Esophagus squamous epithelium (tissue), 4 donors: ENCODE data around the gene F5.

ENCODE experiments used
- CTCF ChIP-seq, 6 experiments: fragments of 450-650 bp in 4 of 6; fragments of 200-600 bp in 2 of 6; sonication (generic) in 2 of 6; IDR thresholded peaks; one replicate each; pipeline ENCODE4 v1.5.1; 2016 to 2019; ENCODE audit warnings: antibody characterized with exemption in 6 of 6, mild to moderate bottlenecking in 4 of 6, moderate library complexity in 4 of 6
- POLR2A ChIP-seq, 4 donors: fragments of 450-650 bp; IDR thresholded peaks; one replicate each; pipeline ENCODE4 v1.6.1; 2017; ENCODE audit warnings: antibody characterized with exemption in 4 of 4, mild to moderate bottlenecking in 4 of 4, moderate library complexity in 3 of 4

GRCh38 chr1:169487561-169487960 is 98.7 kb downstream of the F5 start:
- TF ChIP-seq CTCF (IDR thresholded peaks at IDR 0.05): no peak
- TF ChIP-seq POLR2A (IDR thresholded peaks at IDR 0.05): no peak
